ENCODE measurements around the gene OPCML.

Gene OPCML

GRCh38 chr11:132665205-132665604, 867.1 kb downstream of the OPCML start:
- DNase-seq (ENCODE audit: low read depth in 2 of 2) = no peak

- DNase-seq (ENCODE audit: low read depth in 2 of 2) = no peak
Measured at GRCh38 chr11:132658696-132659095, 873.6 kb downstream of the OPCML start.

DNA sequence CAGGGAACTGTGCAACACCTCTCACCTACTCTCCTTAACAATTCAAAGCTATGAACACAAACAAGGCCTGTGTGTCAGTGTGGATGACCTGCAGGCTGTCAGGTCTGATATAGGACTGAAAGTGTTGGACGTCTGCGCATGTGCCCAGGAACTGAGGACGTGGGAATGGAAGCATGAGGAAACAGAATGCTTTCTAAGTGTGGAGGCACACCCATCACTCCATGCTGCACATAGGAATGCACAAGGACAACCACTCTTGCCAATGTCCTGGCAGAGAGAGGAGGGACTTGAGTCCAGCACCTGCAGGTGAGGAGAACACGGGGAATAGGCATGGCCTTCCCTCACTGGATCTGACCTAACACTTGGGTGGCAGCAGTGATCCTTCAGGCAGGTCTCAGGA, 874.3 kb downstream of the OPCML start:
- no peak for DNase-seq (ENCODE audit: low read depth in 2 of 2)

- DNase-seq (ENCODE audit: low read depth in 2 of 2) = no peak
Measured at GRCh38 chr11:132655187-132655855, 877.0 kb downstream of the OPCML start.

GRCh38 chr11:132653237-132653636, 879.1 kb downstream of the OPCML start:
- no peak for DNase-seq (ENCODE audit: low read depth in 2 of 2)

GRCh38 chr11:132650969-132651720, 881.2 kb downstream of the OPCML start:
- DNase-seq (ENCODE audit: low read depth in 2 of 2) = no peak

DNA sequence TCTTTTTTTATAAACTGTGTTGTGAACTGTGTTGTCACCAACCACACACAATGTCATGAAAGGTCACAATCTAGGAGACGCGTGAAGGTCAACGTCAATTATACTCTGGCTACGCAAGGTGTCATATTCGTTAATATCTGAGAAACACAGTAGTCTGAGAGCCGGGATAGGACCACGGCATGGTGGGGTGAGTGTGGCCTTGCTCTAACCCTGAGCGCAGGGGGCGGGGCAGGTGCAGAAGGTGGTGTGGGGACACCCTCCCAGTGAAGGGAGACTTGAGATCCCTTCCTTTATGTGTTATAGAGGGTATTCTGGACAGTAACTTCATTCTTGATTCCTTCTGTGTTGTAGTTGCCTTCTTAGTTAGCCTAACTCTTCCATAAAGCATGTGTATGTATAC, 883.0 kb downstream of the OPCML start:
- no peak for DNase-seq (ENCODE audit: low read depth in 2 of 2)

DNA sequence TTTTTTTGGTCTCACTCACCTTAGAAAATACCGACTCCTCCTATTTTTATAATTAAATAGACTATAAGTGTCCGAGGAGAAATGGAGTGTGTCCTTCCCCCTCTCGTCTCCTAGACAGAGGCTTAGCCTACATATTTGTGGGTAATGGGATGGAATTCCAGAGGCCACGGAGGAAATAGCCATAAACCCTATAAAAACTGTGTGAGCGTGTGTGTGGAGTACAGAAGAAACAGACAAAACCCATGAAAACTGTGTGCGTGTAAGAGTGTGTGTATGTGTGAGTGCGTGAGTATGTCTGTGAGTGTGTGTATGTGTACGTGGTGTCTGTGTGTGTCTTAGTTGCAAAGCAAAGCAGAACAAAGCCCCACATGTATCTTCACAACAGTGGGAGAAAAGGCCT, 883.5 kb downstream of the OPCML start:
- DNase-seq (ENCODE audit: low read depth in 2 of 2) = no peak

DNA sequence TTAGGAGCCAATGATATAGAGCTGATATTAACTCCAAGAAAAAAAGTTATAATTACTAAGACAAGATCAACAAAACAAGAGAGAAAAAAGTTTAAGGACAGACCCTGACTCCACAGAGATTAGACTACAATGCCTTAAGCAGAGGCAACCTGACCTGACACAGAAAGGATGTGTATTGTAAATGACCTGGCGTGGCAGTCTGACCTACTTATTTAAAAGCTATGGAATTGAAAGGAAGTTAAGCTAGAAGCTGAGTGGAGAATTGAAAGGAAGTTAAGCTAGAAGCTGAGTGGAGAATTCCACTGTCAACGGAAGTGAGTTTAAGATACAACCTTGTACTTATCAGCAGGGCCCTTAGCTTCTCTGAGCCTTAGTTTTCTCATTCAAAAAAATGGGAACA, 885.4 kb downstream of the OPCML start:
- DNase-seq (ENCODE audit: low read depth in 2 of 2) = no peak

GRCh38 chr11:132644520-132645239, 887.6 kb downstream of the OPCML start:
- DNase-seq (ENCODE audit: low read depth in 2 of 2) = no peak

- no peak for DNase-seq (ENCODE audit: low read depth in 2 of 2)
Measured at GRCh38 chr11:132643239-132643638, 889.1 kb downstream of the OPCML start.

GRCh38 chr11:132640952-132641351, 891.3 kb downstream of the OPCML start:
- DNase-seq (ENCODE audit: low read depth in 2 of 2) = no peak

DNA sequence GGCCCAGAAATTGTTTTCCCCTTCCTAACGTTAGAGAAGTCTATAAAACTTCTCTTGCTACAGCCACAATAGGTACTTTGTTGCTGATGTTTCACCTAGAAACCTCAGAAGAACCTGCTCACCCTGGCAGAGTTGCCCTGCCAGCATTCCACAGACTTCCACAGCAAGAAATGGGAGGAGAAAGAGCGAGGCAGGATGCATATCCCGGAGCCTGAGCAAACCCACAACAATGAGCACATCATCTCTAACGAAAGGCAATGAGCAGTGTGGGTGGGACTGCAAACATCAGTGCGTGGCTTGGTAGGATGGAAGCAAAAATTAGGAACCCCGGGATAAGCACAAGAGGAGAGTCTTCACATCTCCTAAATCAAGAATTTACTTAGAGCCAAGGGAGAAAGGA, 892.3 kb downstream of the OPCML start:
- DNase-seq (ENCODE audit: low read depth in 2 of 2) = no peak

DNA sequence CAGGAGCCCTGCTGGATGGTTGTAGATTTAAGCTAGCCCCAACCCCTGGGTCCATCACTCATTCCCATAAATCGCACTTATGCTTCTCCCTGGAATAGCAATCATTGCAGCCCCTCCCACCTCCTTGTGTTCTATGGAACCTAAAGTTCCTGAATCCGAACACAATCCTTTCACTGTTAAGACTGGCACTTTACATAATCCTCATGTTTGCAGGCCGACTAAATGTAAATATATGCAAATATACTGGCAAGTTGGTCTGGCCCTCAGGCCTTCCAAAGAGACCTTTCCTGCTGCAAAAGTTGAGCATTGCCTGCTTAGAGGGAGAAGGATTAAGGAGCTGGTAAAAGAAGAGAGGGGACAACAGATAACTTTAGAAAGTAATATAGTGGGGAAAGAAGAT, 892.9 kb downstream of the OPCML start:
- DNase-seq (ENCODE audit: low read depth in 2 of 2) = no peak

- DNase-seq (ENCODE audit: low read depth in 2 of 2) = no peak
Measured at GRCh38 chr11:132638423-132638822, 893.9 kb downstream of the OPCML start.

GRCh38 chr11:132636523-132636922, 895.8 kb downstream of the OPCML start:
- no peak for DNase-seq (ENCODE audit: low read depth in 2 of 2)

DNA sequence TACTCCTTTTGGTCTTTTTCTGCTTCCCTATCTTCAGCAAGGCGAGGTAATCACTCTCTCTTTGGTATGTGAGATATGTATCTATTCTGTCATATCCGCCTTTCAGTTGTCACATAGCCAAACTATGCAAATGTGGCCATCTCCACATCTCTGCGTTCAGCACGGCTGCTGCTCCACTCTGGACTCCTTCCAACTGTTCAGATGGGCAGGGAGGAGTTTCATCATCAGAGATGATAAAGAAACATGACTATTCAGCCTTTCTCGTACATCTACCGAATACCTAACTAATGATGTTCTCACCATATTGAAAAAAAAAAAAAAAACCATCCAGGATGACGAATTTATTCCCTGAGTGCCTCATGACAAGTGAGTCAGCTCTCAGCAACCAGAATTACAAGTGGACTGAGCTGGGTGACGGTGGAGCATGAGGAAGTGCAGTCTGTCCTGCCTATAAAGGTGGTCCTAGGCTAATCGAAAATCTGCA, 899.6 kb downstream of the OPCML start:
- no peak for DNase-seq (ENCODE audit: low read depth in 2 of 2)

DNA sequence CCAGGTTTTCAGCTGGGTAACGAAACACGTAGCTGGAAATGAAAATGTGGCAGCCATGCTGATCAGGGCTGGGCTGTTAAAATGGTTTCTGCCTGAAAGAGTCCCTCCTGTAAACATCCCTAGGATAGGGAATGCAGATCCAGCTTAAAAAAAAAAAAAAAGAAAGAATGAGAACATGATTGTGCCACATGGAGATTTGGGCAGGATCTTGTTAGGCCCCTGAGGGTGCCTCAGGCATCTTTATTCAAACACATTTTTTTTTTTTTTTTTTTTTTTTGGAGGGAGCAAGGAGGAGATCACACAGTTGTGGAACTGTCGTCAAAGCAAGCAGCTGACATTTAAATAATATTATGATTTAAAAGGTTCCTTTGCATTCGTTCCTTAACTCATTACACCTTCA, 900.3 kb downstream of the OPCML start:
- no peak for DNase-seq (ENCODE audit: low read depth in 2 of 2)

DNA sequence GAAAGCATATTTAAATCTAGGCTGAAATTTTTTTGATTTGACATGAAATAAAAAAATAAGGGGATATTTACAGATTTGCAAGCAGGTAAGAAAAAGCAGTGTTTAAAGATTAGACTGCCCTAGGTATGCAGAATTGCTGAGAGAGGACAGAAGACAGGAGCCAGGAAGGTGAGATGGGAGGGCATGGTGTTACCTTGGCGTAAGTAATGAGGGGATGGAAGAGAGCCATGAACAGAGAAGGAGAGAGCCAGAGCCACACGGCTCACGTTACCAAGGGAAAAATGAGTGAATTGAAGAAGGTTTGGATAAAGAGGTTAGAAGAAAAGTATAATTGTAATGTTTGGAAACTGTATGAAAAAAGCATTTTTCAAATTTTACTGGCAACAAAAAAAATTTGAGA, 904.3 kb downstream of the OPCML start:
- no peak for DNase-seq (ENCODE audit: low read depth in 2 of 2)

DNA sequence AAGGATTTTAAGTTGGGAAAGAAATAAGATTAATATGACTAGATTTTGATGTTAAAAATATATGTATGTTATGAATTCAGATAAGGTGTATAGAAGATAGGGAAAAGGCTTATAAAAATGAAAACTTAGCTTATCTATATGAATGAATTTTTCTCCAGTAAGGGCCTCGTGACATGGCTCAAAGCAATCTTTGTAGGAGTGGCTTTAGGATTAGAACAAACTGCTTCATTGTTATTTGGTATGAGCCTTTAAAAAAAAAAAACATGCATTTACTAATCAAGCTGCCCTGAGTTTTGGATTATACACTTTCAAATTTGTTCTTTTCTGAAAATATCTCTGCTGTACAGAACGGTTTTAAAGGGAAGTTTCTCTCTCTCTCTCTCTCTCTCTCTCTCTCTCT, 905.9 kb downstream of the OPCML start:
- no peak for DNase-seq (ENCODE audit: low read depth in 2 of 2)

GRCh38 chr11:132623511-132623910, 908.8 kb downstream of the OPCML start:
- no peak for DNase-seq (ENCODE audit: low read depth in 2 of 2)

DNA sequence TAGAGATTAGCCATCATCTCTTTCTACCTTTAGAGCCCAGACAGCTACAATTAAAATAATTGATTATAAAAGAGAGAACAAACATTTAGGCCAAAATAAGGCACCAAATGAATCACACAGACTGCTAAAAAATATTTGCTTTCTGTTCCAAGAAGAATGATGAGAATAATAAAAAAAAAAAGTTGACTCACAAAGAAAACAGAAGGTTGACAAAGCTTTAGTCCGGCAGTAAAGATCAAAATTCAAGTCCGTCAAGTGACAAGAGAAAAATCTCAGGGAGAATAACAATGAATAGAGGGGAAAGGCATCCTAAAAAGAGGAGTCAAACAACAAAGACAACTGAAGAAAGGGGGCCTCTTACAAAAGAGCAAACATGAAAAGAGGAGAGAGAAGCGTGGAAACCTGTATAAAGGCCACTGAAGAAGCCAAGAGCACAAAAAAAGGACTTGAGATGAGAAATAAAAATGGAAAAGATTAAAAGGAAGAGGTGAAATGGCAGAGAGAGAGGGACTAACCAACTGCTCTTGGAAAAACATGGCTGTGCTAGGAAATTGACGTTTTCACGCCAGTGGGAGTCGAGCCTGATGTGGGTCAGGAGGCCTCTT, 910.2 kb downstream of the OPCML start:
- DNase-seq (ENCODE audit: low read depth in 2 of 2) = no peak
